Loucy (cell line): ENCODE results near the gene MAML3.

Experiments used
- H2AFZ ChIP-seq: fragments of 200-600 bp; sonication (generic); 2 replicates; pipeline ENCODE4 v1.6.0; 2016; ENCODE audit warnings: antibody characterized with exemption, mild to moderate bottlenecking, low read length, moderate library complexity
- H3F3A ChIP-seq: fragments of 200-600 bp; 2 replicates; pipeline ENCODE4 v1.6.0; 2016; ENCODE audit warnings: antibody characterized with exemption, low read depth, mild to moderate bottlenecking
- H3K27me3 ChIP-seq: fragments of 200-600 bp; sonication (generic); 2 replicates; pipeline ENCODE4 v1.6.1; 2014; ENCODE audit warnings: low read length, mild to moderate bottlenecking; ENCODE audit not compliant: insufficient read depth, poor library complexity, severe bottlenecking
- H3K36me3 ChIP-seq: fragments of 200-600 bp; sonication (generic); 2 replicates; pipeline ENCODE4 v1.6.1; 2016; ENCODE audit warnings: low read length; ENCODE audit not compliant: insufficient read depth
- H3K4me1 ChIP-seq: fragments of 200-600 bp; sonication (generic); 2 replicates; pipeline ENCODE4 v1.5.1; 2014; ENCODE audit warnings: low read length, mild to moderate bottlenecking; ENCODE audit not compliant: insufficient read depth, poor library complexity, severe bottlenecking
- H3K4me2 ChIP-seq: fragments of 200-600 bp; sonication (generic); 2 replicates; pipeline ENCODE4 v1.6.0; 2014; ENCODE audit warnings: antibody characterized with exemption, low read length, low read depth, mild to moderate bottlenecking; ENCODE audit not compliant: poor library complexity, severe bottlenecking
- H3K4me3 ChIP-seq: fragments of 200-600 bp; sonication (generic); 2 replicates; pipeline ENCODE4 v1.5.1; 2014; ENCODE audit warnings: low read length, mild to moderate bottlenecking, mixed read lengths; ENCODE audit not compliant: poor library complexity, severe bottlenecking
- H3K79me2 ChIP-seq: fragments of 200-600 bp; sonication (generic); 2 replicates; pipeline ENCODE4 v1.6.1; 2014; ENCODE audit warnings: low read length; ENCODE audit not compliant: insufficient read depth
- H3K9ac ChIP-seq: fragments of 200-600 bp; sonication (generic); 2 replicates; pipeline ENCODE4 v1.6.0; 2014; ENCODE audit warnings: mild to moderate bottlenecking, low read depth, low read length, moderate library complexity; ENCODE audit not compliant: poor library complexity, severe bottlenecking
- H3K9me2 ChIP-seq: fragments of 200-600 bp; sonication (generic); replicated peaks from 2 replicates; pipeline ENCODE4 v1.6.1; 2016; ENCODE audit warnings: low read depth, low read length, mixed read lengths
- H3K9me3 ChIP-seq: fragments of 200-600 bp; sonication (generic); 2 replicates; pipeline ENCODE4 v1.6.1; 2014; ENCODE audit warnings: mild to moderate bottlenecking, antibody characterized with exemption, low read length, low read depth; ENCODE audit not compliant: insufficient read depth
- H4K20me1 ChIP-seq: fragments of 200-600 bp; sonication (generic); 2 replicates; pipeline ENCODE4 v1.6.0; 2014; ENCODE audit warnings: antibody characterized with exemption, low read length, mild to moderate bottlenecking; ENCODE audit not compliant: insufficient read depth, poor library complexity, severe bottlenecking
- CTCF ChIP-seq: fragments of 200-600 bp; sonication (generic); conservative IDR thresholded peaks from 2 replicates; pipeline ENCODE4 v1.5.1; 2014; ENCODE audit warnings: mild to moderate bottlenecking, antibody characterized with exemption, low read length
- EZH2phosphoT487 ChIP-seq: fragments of 200-600 bp; IDR thresholded peaks from 2 replicates; pipeline ENCODE4 v1.6.1; 2018; ENCODE audit warnings: antibody characterized with exemption, mild to moderate bottlenecking, moderate library complexity, borderline replicate concordance

MAML3 gene

GRCh38 chr4:140020457-140021361, 133.3 kb downstream of the MAML3 start:
- no peak for TF ChIP-seq EZH2phosphoT487
- no peak for TF ChIP-seq CTCF
- peaks cover 7% of the 10 kb centered on the region for H3K4me1 ChIP-seq
- no peak overlapping the region for H2AFZ ChIP-seq

GRCh38 chr4:140019619-140020347, 134.2 kb downstream of the MAML3 start:
- no peak overlapping the region for H3K4me3 ChIP-seq
- no peak overlapping the region for H3K9ac ChIP-seq
- H3K9me3 ChIP-seq, result peaks cover 3% of the 10 kb centered on the region; the same call in 1 of the 2 replicates
- peaks cover 7% of the 10 kb centered on the region for H3K4me1 ChIP-seq
- H4K20me1 ChIP-seq, result no peaks in the 10 kb centered on the region
- H3K79me2 ChIP-seq, result peaks cover 17% of the 10 kb centered on the region
- no peaks in the 10 kb centered on the region for H3K36me3 ChIP-seq
- H3K4me2 ChIP-seq, result no peak overlapping the region
- TF ChIP-seq EZH2phosphoT487 (no peak), CTCF (no peak)
- no peaks in the 10 kb centered on the region for H3F3A ChIP-seq
- H3K27me3 ChIP-seq, result no peaks in the 10 kb centered on the region
- no peaks in the 10 kb centered on the region for H3K9me2 ChIP-seq
- H2AFZ ChIP-seq, result no peak overlapping the region

More at GRCh38 chr4:140020457-140021361, 133.3 kb downstream of the MAML3 start:
- no peak overlapping the region for H3K4me3 ChIP-seq
- H3K4me2 ChIP-seq, result no peak overlapping the region
- no peaks in the 10 kb centered on the region for H3K27me3 ChIP-seq
- peaks cover 3% of the 10 kb centered on the region; the same call in 1 of the 2 replicates for H3K9me3 ChIP-seq
- H3K36me3 ChIP-seq, result no peaks in the 10 kb centered on the region
- no peak overlapping the region for H3K9ac ChIP-seq
- no peaks in the 10 kb centered on the region for H4K20me1 ChIP-seq
- no peaks in the 10 kb centered on the region for H3F3A ChIP-seq
- peaks cover 24% of the 10 kb centered on the region for H3K79me2 ChIP-seq
- no peaks in the 10 kb centered on the region for H3K9me2 ChIP-seq

GRCh38 chr4:140018931-140019618, 134.9 kb downstream of the MAML3 start:
- Histone ChIP-seq H3K36me3 (no peaks in the 10 kb centered on the region), H3K27me3 (no peaks in the 10 kb centered on the region), H3K4me1 (peaks cover 7% of the 10 kb centered on the region), H3F3A (no peaks in the 10 kb centered on the region), H3K4me2 (no peak overlapping the region), H4K20me1 (no peaks in the 10 kb centered on the region), H3K9me3 (peaks cover 3% of the 10 kb centered on the region; the same call in 1 of the 2 replicates), H2AFZ (no peak overlapping the region), H3K9me2 (no peaks in the 10 kb centered on the region), H3K79me2 (peaks cover 17% of the 10 kb centered on the region), H3K9ac (no peak overlapping the region), H3K4me3 (no peak overlapping the region)
- TF ChIP-seq EZH2phosphoT487 (no peak), CTCF (no peak)
